WTC11 (cell line): Measurements from ENCODE around the gene SEMA4F. TPM values are rescaled to one million over a fixed set of nuclear protein-coding genes. Genes with fewer than 3 reads are reported as not detected.

Source experiments
- ATAC-seq: fragments of 200-7000 bp; cut with Tn5 transposase; 2 replicates; pipeline ENCODE4 v1.10.0; 2021; ENCODE audit warnings: mild to moderate bottlenecking, moderate library complexity
- CTCF ChIA-PET: fragments of 300-600 bp; sonication (Branson Sonifier 250); formaldehyde crosslinking; loops from one replicate; lab custom pipeline; 2021; ENCODE audit warnings: antibody characterized with exemption; lab: Charles Lee
- POLR2A ChIA-PET: fragments of 350-600 bp; sonication (Branson Sonifier 250); formaldehyde crosslinking; loops from one replicate; lab custom pipeline; 2021; ENCODE audit warnings: antibody characterized with exemption; lab: Charles Lee
- DNase-seq: peaks from one replicate; pipeline ENCODE4 v3.0.0; 2021; ENCODE audit warnings: low spot score
- H3K27ac Mint-ChIP-seq: 2 replicates; pipeline ENCODE4 v1.8.0; 2021; ENCODE audit warnings: mixed read lengths
- H3K27me3 Mint-ChIP-seq: 2 replicates; pipeline ENCODE4 v1.8.0; 2021; ENCODE audit warnings: low read depth, mild to moderate bottlenecking, moderate library complexity, mixed read lengths
- H3K36me3 Mint-ChIP-seq: 2 replicates; pipeline ENCODE4 v1.8.0; 2021; ENCODE audit warnings: mixed read lengths
- H3K4me1 Mint-ChIP-seq: 2 replicates; pipeline ENCODE4 v1.8.0; 2022; ENCODE audit warnings: mixed read lengths
- H3K4me3 Mint-ChIP-seq: 2 replicates; pipeline ENCODE4 v1.8.0; 2021; ENCODE audit warnings: mild to moderate bottlenecking, moderate library complexity, mixed read lengths
- H3K9me3 Mint-ChIP-seq: 2 replicates; pipeline ENCODE4 v1.8.0; 2021; ENCODE audit warnings: mixed read lengths
- ARID4B ChIP-seq: sonication (generic); formaldehyde crosslinking; IDR thresholded peaks from 2 replicates; pipeline ENCODE4 v1.8.0; 2023; ENCODE audit warnings: missing genetic modification reagents, mild to moderate bottlenecking, borderline replicate concordance
- CREB1 ChIP-seq: sonication (generic); formaldehyde crosslinking; IDR thresholded peaks from 2 replicates; pipeline ENCODE4 v1.8.0; 2023; ENCODE audit warnings: mild to moderate bottlenecking, missing genetic modification reagents
- E2F1 ChIP-seq: sonication (generic); formaldehyde crosslinking; IDR thresholded peaks from 2 replicates; pipeline ENCODE4 v1.8.0; 2022; ENCODE audit warnings: mild to moderate bottlenecking, missing genetic modification reagents
- ERG ChIP-seq: fragments of 250-450 bp; sonication (Bioruptor Pico); IDR thresholded peaks from 2 replicates; pipeline ENCODE4 v1.8.0; 2021; ENCODE audit warnings: mild to moderate bottlenecking
- FOXK1 ChIP-seq: sonication (generic); formaldehyde crosslinking; IDR thresholded peaks from 2 replicates; pipeline ENCODE4 v1.8.0; 2022; ENCODE audit warnings: mild to moderate bottlenecking, moderate library complexity, missing genetic modification reagents
- IRF1 ChIP-seq: sonication (generic); formaldehyde crosslinking; IDR thresholded peaks from 2 replicates; pipeline ENCODE4 v1.8.0; 2023; ENCODE audit warnings: missing genetic modification reagents
- MAX ChIP-seq: sonication (generic); formaldehyde crosslinking; IDR thresholded peaks from 2 replicates; pipeline ENCODE4 v1.8.0; 2022; ENCODE audit warnings: mild to moderate bottlenecking, missing genetic modification reagents
- MYBL2 ChIP-seq: sonication (generic); formaldehyde crosslinking; IDR thresholded peaks from 2 replicates; pipeline ENCODE4 v1.8.1; 2023; ENCODE audit warnings: mild to moderate bottlenecking, moderate library complexity, missing genetic modification reagents
- NR2C2 ChIP-seq: sonication (generic); formaldehyde crosslinking; IDR thresholded peaks from 2 replicates; pipeline ENCODE4 v1.8.0; 2022; ENCODE audit warnings: mild to moderate bottlenecking, missing genetic modification reagents
- TCF7 ChIP-seq: sonication (generic); formaldehyde crosslinking; IDR thresholded peaks from 2 replicates; pipeline ENCODE4 v1.8.0; 2022; ENCODE audit warnings: mild to moderate bottlenecking, low read depth, missing genetic modification reagents, moderate library complexity
- USF1 ChIP-seq: sonication (generic); formaldehyde crosslinking; IDR thresholded peaks from 2 replicates; pipeline ENCODE4 v1.8.0; 2022; ENCODE audit warnings: mild to moderate bottlenecking, missing genetic modification reagents
- USF2 ChIP-seq: sonication (generic); formaldehyde crosslinking; IDR thresholded peaks from 2 replicates; pipeline ENCODE4 v1.8.1; 2023; ENCODE audit warnings: mild to moderate bottlenecking, missing genetic modification reagents, moderate library complexity
- ZNF317 ChIP-seq: sonication (generic); formaldehyde crosslinking; IDR thresholded peaks from 2 replicates; pipeline ENCODE4 v1.8.1; 2023; ENCODE audit warnings: low read depth, mild to moderate bottlenecking, moderate library complexity, missing genetic modification reagents, borderline replicate concordance
- ZNF396 ChIP-seq: fragments of 250-450 bp; sonication (Bioruptor Pico); IDR thresholded peaks from 2 replicates; pipeline ENCODE4 v1.8.0; 2021; ENCODE audit warnings: mild to moderate bottlenecking, moderate library complexity, borderline replicate concordance
- ZNF423 ChIP-seq: fragments of 250-450 bp; sonication (Bioruptor Pico); IDR thresholded peaks from 2 replicates; pipeline ENCODE4 v2.1.2; 2022; ENCODE audit warnings: mild to moderate bottlenecking, moderate library complexity
- ZNF425 ChIP-seq: fragments of 250-450 bp; sonication (Bioruptor Pico); conservative IDR thresholded peaks from 2 replicates; pipeline ENCODE4 v1.9.0; 2021; ENCODE audit warnings: mild to moderate bottlenecking
- total RNA-seq: library from RNA; stranded (reverse); gene quantifications from 3 replicates; pipeline ENCODE4 v1.2.3, GENCODE V29; 2021

SEMA4F gene
- total RNA-seq, 1 experiment from 2014 or later: 5.7 TPM

- TF ChIP-seq NR2C2 (CRISPR knock-in tag) (no peak), USF2 (CRISPR knock-in tag) (no peak)
These were observed 67.3 kb downstream of the SEMA4F start (continued) for GRCh38 chr2:74721316-74721715.

GRCh38 chr2:74724496-74724895, 70.4 kb downstream of the SEMA4F start:
- CTCF ChIA-PET: no interaction called here
- ATAC-seq (no peak), DNase-seq (no peak)
- TF ChIP-seq ZNF425 (CRISPR knock-in tag): no peak
- no peak for TF ChIP-seq ZNF396 (CRISPR knock-in tag)
- TF ChIP-seq IRF1 (CRISPR knock-in tag): no peak
- TF ChIP-seq USF1 (CRISPR knock-in tag): no peak
- no peak for TF ChIP-seq ERG (CRISPR knock-in tag)
- no peak for TF ChIP-seq CREB1 (CRISPR knock-in tag)
- TF ChIP-seq TCF7 (CRISPR knock-in tag): no peak
- TF ChIP-seq ARID4B (CRISPR knock-in tag): no peak
- no peak for TF ChIP-seq NR2C2 (CRISPR knock-in tag)
- TF ChIP-seq MAX (CRISPR knock-in tag): no peak
- TF ChIP-seq FOXK1 (CRISPR knock-in tag): no peak
- no peak for TF ChIP-seq ZNF317 (CRISPR knock-in tag)
- no peak for TF ChIP-seq MYBL2 (CRISPR knock-in tag)
- no peak for TF ChIP-seq ZNF423 (CRISPR knock-in tag)
- TF ChIP-seq E2F1 (CRISPR knock-in tag): no peak
- H3K9me3 Mint-ChIP-seq: no peaks in the 10 kb centered on the region
- POLR2A ChIA-PET: no interaction called here
- no peak overlapping the region for H3K27ac Mint-ChIP-seq
- H3K36me3 Mint-ChIP-seq: no peaks in the 10 kb centered on the region
- no peak overlapping the region for H3K4me3 Mint-ChIP-seq
- H3K27me3 Mint-ChIP-seq: no peaks in the 10 kb centered on the region
- H3K4me1 Mint-ChIP-seq: no peaks in the 10 kb centered on the region
